Measurements from ENCODE around the gene CCDC141. TPM values are rescaled to one million over a fixed set of nuclear protein-coding genes. Genes with fewer than 3 reads are reported as not detected.
"Not testable (repeated sequence)": the region's sequence is repeated elsewhere in the genome, so short reads cannot be mapped to it uniquely, and the experiment has no call there.

CCDC141 gene, protein sequence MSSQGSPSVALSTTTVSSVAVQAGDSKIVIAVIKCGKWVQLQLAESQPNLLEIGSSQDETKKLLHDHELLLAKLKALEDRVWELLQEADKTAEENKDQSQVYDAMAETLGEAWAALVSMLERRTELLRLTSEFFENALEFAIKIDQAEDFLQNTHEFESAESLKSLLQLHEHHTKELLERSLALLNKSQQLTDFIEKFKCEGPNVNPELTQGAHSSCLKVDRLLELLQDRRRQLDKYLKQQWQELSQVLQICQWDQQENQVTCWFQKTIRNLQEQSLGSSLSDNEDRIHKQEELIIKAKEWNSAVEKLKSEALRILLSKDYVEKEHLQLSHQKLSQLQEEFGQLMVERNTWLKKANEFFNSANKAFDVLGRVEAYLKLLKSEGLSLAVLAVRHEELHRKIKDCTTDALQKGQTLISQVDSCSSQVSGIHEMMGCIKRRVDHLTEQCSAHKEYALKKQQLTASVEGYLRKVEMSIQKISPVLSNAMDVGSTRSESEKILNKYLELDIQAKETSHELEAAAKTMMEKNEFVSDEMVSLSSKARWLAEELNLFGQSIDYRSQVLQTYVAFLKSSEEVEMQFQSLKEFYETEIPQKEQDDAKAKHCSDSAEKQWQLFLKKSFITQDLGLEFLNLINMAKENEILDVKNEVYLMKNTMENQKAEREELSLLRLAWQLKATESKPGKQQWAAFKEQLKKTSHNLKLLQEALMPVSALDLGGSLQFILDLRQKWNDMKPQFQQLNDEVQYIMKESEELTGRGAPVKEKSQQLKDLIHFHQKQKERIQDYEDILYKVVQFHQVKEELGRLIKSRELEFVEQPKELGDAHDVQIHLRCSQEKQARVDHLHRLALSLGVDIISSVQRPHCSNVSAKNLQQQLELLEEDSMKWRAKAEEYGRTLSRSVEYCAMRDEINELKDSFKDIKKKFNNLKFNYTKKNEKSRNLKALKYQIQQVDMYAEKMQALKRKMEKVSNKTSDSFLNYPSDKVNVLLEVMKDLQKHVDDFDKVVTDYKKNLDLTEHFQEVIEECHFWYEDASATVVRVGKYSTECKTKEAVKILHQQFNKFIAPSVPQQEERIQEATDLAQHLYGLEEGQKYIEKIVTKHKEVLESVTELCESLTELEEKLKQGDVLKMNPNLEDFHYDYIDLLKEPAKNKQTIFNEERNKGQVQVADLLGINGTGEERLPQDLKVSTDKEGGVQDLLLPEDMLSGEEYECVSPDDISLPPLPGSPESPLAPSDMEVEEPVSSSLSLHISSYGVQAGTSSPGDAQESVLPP (N-terminal part only)
- total RNA-seq, result 10 to 100 TPM in 1 of 4 donors, 1 to 10 TPM in 3; 1.1 to 11.6 (median 5.0) TPM

DNA sequence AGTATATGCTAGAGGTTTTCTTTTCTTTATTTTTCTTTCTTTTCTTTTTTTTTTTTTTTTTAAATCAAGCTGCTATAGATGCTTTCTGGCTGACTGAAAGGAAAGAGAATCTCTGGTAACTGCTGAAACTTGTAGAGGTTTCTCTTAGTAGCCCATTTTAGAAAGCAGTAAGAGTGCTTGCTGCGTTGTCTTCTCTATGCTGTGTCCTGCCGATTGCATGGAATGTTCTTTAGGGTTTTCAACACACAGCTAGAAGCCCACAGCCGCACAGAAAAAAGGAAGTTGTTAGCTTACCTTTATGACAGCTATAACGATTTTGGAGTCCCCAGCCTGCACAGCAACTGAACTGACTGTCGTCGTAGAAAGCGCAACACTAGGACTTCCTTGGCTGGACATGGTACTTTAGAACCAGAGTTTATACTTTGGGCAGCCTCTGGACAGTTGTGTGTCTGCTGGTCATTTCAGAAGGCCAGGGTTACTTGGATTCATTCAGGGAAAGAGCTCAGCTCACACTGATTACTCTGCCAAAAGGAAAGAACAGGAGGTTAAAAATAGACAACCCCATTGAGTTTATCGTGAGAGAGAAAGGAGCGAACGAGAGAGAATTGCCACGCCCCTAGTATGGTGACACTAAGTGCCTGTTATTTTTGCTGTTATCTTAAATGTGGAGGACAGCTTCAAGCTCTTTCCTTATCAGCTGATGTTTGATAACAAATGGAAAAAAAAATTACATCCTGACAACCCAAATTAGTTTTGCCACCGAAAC, at the start of gene CCDC141:
TSS of gene CCDC141 (minus strand) at position 592 of the 766 bp plus-strand sequence. CDS start at position 396, 196 bp downstream.
- TF ChIP-seq, protein P1, sequence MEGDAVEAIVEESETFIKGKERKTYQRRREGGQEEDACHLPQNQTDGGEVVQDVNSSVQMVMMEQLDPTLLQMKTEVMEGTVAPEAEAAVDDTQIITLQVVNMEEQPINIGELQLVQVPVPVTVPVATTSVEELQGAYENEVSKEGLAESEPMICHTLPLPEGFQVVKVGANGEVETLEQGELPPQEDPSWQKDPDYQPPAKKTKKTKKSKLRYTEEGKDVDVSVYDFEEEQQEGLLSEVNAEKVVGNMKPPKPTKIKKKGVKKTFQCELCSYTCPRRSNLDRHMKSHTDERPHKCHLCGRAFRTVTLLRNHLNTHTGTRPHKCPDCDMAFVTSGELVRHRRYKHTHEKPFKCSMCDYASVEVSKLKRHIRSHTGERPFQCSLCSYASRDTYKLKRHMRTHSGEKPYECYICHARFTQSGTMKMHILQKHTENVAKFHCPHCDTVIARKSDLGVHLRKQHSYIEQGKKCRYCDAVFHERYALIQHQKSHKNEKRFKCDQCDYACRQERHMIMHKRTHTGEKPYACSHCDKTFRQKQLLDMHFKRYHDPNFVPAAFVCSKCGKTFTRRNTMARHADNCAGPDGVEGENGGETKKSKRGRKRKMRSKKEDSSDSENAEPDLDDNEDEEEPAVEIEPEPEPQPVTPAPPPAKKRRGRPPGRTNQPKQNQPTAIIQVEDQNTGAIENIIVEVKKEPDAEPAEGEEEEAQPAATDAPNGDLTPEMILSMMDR (IDR thresholded peaks at IDR 0.05), result no peak
- TF ChIP-seq POLR2A (IDR thresholded peaks at IDR 0.05), result no peak
- Histone ChIP-seq H3K27ac (peak within 1 kb of the TSS; percentile 17 to 59 (median 52)), H3K4me1 (no peaks in the 10 kb centered on the region), H3K27me3 (no peaks in the 10 kb centered on the region), H3K9me3 (no peaks in the 10 kb centered on the region), H3K36me3 (no peaks in the 10 kb centered on the region), H3K4me3 (peak within 1 kb of the TSS; percentile 24 to 37 (median 30))
- peak in 2 of 3 donors; percentile 38 to 53 for DNase-seq

DNA sequence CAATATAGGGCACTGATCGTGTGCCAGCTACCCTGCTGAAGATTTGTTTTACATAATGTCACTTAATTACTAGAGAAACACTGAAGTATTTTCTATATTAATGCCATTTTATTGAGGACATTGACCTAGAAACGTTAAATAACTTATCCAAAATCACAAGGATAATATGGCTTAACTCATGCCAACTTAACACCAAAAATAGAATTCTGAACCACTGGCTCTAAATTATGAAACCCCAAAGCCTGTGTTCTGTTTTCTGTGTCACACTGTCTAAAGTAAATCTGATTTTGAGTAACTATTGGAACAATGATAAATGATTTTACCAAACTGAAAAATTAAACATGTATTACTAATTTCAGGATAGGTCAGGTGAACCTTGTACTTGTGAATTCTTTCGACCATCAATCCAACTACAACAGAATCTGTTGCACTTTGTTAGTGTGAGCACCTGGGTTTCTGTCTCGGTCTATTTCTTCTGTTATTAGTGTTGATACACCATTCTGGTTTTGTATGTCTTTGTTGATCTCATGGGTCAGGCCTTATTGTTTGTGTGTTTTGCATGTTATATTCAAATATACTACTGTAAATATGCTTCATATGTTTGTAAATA, 48.2 kb upstream of the CCDC141 start:
- no peaks in the 10 kb centered on the region for H3K27me3 ChIP-seq
- TF ChIP-seq, protein P1 (IDR thresholded peaks at IDR 0.05), result no peak
- TF ChIP-seq POLR2A (IDR thresholded peaks at IDR 0.05), result no peak
- DNase-seq, result no peak

DNA sequence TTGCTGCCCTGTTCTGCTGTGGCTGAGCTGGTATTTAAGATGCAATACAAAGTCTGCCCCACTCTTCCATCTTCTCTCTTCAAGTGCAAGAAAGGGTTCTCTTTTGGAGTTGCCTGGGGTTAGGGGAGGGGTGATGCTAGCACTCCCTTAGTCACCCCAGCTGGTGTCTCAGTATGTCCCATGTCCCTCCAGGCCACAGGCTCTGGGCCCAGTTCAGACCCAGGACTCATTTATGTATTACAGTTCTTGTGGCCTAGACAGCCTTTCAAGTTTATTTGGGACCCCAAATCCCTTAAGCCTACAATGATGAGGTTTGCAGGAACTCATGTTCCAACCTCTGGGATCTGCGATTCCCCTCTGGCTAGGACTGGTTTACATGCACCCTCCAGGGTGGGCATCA, 47.2 kb upstream of the CCDC141 start:
- no peak overlapping the region for H3K4me3 ChIP-seq
- TF ChIP-seq POLR2A (IDR thresholded peaks at IDR 0.05), result no peak
- TF ChIP-seq, protein P1 (IDR thresholded peaks at IDR 0.05), result no peak
- no peaks in the 10 kb centered on the region for H3K36me3 ChIP-seq
- DNase-seq, result no peak
- no peaks in the 10 kb centered on the region for H3K27me3 ChIP-seq
- H3K27ac ChIP-seq, result no peak overlapping the region
- H3K9me3 ChIP-seq, result no peaks in the 10 kb centered on the region
- no peaks in the 10 kb centered on the region for H3K4me1 ChIP-seq

More for the DNA sequence above, 48.2 kb upstream of the CCDC141 start:
- no peaks in the 10 kb centered on the region for H3K9me3 ChIP-seq
- no peaks in the 10 kb centered on the region for H3K36me3 ChIP-seq
- H3K27ac ChIP-seq, result no peak overlapping the region
- no peaks in the 10 kb centered on the region for H3K4me1 ChIP-seq
- no peak overlapping the region for H3K4me3 ChIP-seq

DNA sequence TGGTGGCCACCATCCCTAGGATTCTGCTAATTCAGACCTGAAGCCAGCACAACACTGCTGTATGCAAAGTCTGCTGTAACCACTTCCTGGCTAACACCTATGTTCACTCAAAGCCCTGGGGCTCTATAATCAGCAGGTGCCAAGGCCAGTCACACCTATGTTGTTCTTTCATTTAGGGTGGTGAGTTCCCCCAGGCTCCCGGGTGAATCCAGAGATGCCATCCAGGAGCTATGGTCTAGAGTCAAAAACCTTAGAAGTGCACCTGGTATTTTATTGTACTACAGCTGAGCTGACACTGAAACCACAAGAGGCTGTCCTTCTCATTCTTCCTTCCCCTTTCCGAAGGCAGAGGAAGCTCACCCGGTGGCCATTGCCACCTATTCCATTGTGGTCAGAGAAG, 46.2 kb upstream of the CCDC141 start:
- peak in 2 of 3 donors; percentile 62 to 65 for DNase-seq
- TF ChIP-seq POLR2A (IDR thresholded peaks at IDR 0.05), result no peak
- TF ChIP-seq, protein P1 (IDR thresholded peaks at IDR 0.05), result no peak

DNA sequence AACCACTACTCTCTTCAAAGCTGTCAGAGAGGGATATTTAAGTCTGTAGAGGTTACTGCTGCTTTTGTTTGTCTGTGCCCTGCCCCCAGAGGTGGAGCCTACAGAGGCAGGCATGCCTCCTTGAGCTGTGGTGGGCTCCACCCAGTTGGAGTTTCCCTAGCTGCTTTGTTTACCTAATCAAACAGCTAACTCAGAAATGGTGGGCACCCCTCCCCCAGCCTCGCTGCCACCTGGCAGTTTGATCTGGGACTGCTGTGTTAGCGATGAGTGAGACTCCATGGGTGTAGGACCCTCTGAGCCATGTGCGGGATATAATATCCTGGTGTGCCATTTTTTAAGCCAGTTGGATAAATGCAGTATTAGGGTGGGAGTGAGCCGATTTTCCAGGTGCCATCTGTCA, 43.0 kb upstream of the CCDC141 start:
- not testable (repeated sequence) for H3K27me3 ChIP-seq, H3K27ac ChIP-seq, H3K4me3 ChIP-seq, H3K9me3 ChIP-seq, H3K36me3 ChIP-seq, DNase-seq, H3K4me1 ChIP-seq

More for the DNA sequence above, 46.2 kb upstream of the CCDC141 start:
- Histone ChIP-seq H3K27me3 (no peaks in the 10 kb centered on the region), H3K27ac (peak overlapping the region in 1 of 4 donors; percentile 13), H3K9me3 (no peaks in the 10 kb centered on the region), H3K4me1 (no peaks in the 10 kb centered on the region), H3K4me3 (no peak overlapping the region), H3K36me3 (no peaks in the 10 kb centered on the region)

All from Peyer's patch (tissue), 4 donors.